CD4-positive, CD25-positive, alpha-beta regulatory T cell (primary cell): ENCODE results near the gene SNAPC4. TPM values are rescaled to one million over a fixed set of nuclear protein-coding genes. Genes with fewer than 3 reads are reported as not detected.
A peak's percentile ranks its signal among the peaks of the same experiment; 100 is the strongest.
"Not testable (repeated sequence)": the region's sequence is repeated elsewhere in the genome, so short reads cannot be mapped to it uniquely, and the experiment has no call there.

ENCODE experiments used
- ATAC-seq, 2 donors: fragments of 150-1000 bp; cut with Tn5 transposase; one replicate each; pipeline ENCODE4 v1.10.0; 2021; ENCODE audit warnings: low read depth in 2 of 2, moderate number of reproducible peaks in 2 of 2, moderate library complexity in 1 of 2
- DNase-seq, 3 donors: peaks; one replicate each; pipeline versions ENCODE4 v3.0.0 to v3.0.0-alpha.2; 2012 to 2022; ENCODE audit warnings: mixed read lengths in 1 of 3
- H3K27ac ChIP-seq: one replicate; pipeline ENCODE4 v1.7.0; 2013; ENCODE audit warnings: mild to moderate bottlenecking, low read length; ENCODE audit not compliant: insufficient read depth, poor library complexity, severe bottlenecking
- H3K27me3 ChIP-seq: one replicate; pipeline ENCODE4 v1.7.0; 2013; ENCODE audit warnings: low read length; ENCODE audit not compliant: control insufficient read depth, insufficient read depth
- H3K36me3 ChIP-seq: one replicate; pipeline ENCODE4 v1.7.0; 2013; ENCODE audit warnings: mild to moderate bottlenecking, low read length, moderate library complexity; ENCODE audit not compliant: control insufficient read depth, insufficient read depth
- H3K4me1 ChIP-seq: 2 replicates; pipeline ENCODE4 v1.7.0; 2013; ENCODE audit warnings: mild to moderate bottlenecking, low read length; ENCODE audit not compliant: insufficient read depth, control insufficient read depth, poor library complexity, severe bottlenecking
- H3K4me3 ChIP-seq: one replicate; pipeline ENCODE4 v1.7.0; 2013; ENCODE audit warnings: low read depth, mild to moderate bottlenecking, low read length, moderate library complexity
- H3K9me3 ChIP-seq, 2 experiments: 1 replicate in 1 of 2; 2 replicates in 1 of 2; pipeline ENCODE4 v1.7.0; 2013; ENCODE audit warnings: low read length in 2 of 2, mild to moderate bottlenecking in 1 of 2, moderate library complexity in 1 of 2; ENCODE audit not compliant: control insufficient read depth in 2 of 2
- H3K27ac Mint-ChIP-seq, 3 donors: one replicate each; pipeline ENCODE4 v1.8.0; 2020 to 2022; ENCODE audit warnings: mild to moderate bottlenecking in 3 of 3, mixed read lengths in 3 of 3, moderate library complexity in 2 of 3
- H3K27me3 Mint-ChIP-seq: one replicate; pipeline ENCODE4 v1.8.0; 2022; ENCODE audit warnings: mild to moderate bottlenecking, mixed read lengths
- H3K36me3 Mint-ChIP-seq: one replicate; pipeline ENCODE4 v1.8.0; 2020; ENCODE audit warnings: mixed read lengths
- H3K4me1 Mint-ChIP-seq, 4 donors: one replicate each; pipeline ENCODE4 v1.8.0; 2020 to 2022; ENCODE audit warnings: mixed read lengths in 4 of 4, mild to moderate bottlenecking in 1 of 4
- H3K4me3 Mint-ChIP-seq, 4 donors: one replicate each; pipeline ENCODE4 v1.8.0; 2020 to 2022; ENCODE audit warnings: mild to moderate bottlenecking in 4 of 4, mixed read lengths in 4 of 4, moderate library complexity in 3 of 4
- H3K9me3 Mint-ChIP-seq, 7 donors: one replicate each; pipeline ENCODE4 v1.8.0; 2020 to 2022; ENCODE audit warnings: mixed read lengths in 7 of 7, mild to moderate bottlenecking in 3 of 7, moderate library complexity in 2 of 7
- polyA plus RNA-seq, 4 donors: library from polyadenylated mRNA; unstranded; fragments of 300-500 nt; fragmentation: Illumina TruSeq; gene quantifications; one replicate each; pipeline ENCODE4 v1.2.3, GENCODE V29; 2021
- total RNA-seq: library from RNA; stranded (reverse); gene quantifications from one replicate; pipeline ENCODE4 v1.2.3, GENCODE V29; 2022

Gene SNAPC4
- total and polyA plus RNA-seq, 5 donors from 2014 or later = 0.40 to 13.3 (median 1.1) TPM

DNA sequence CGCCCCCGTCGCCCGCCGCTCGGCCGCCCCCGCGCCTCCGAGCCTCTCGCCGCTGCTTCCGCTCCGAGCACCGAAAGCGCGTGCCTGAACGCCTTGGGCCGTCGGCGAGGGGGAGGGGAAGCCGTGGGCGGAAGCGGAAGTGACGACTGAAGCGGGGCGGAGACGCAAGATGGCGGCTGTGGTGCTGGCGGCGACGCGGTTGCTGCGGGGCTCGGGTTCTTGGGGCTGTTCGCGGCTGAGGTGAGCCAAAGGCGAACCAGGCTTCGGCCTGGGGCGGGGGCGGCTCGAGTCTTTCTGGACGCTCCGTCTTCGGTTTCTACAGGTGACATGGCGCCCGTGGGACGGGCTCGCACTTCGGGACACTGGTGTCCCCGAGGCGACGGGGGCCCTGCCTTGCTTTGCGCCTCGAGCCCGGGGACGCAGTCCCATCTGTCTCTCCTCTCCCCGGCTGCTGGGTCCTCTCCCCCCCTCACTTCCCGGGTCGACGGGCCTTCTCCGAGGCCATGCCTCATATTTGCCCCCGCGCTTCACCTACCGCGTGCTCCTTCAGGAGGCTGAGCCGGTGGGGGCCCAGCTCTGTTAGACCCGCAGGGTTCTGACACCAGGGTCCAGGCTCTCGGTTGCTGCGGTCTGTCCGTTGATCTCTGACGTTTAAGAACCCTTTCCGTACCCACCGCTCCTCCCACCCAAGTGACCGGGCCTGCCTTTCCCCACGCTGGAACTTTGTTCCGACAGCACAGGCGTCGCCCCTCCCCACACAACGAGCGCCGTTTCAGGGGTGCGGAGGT lies 10.7 kb upstream of the SNAPC4 start, which contains the start of the genes ENTR1 and PMPCA:
Gene ENTR1, minus strand, starts transcription at position 115 of the 788 bp plus-strand sequence. CDS start 217 bp downstream, outside the sequence.
Gene PMPCA, plus strand, starts transcription at position 159 of the 788 bp plus-strand sequence. Its CDS starts 11 bp downstream, at position 170.
- peak; percentile 93 to 95 (median 94) for DNase-seq
- Histone ChIP-seq H3K36me3 (peaks cover 40% of the 10 kb centered on the region), H3K27ac (peak within 1 kb of the TSS; percentile 90), H3K9me3 (no peaks in the 10 kb centered on the region), H3K4me3 (peak within 1 kb of the TSS; percentile 81), H3K27me3 (no peaks in the 10 kb centered on the region), H3K4me1 (peaks cover 29% of the 10 kb centered on the region)
- H3K36me3 Mint-ChIP-seq = peaks cover 28% of the 10 kb centered on the region
- no peaks in the 10 kb centered on the region for H3K9me3 Mint-ChIP-seq
- peak within 1 kb of the TSS; percentile 86 to 95 (median 95) for H3K27ac Mint-ChIP-seq
- H3K4me1 Mint-ChIP-seq = peaks cover 0 to 54% (median 27%) of the 10 kb centered on the region in 4 donors
- H3K27me3 Mint-ChIP-seq = no peaks in the 10 kb centered on the region
- peak; percentile 86 to 89 for ATAC-seq
- H3K4me3 Mint-ChIP-seq = peak within 1 kb of the TSS; percentile 88 to 95 (median 92)

DNA sequence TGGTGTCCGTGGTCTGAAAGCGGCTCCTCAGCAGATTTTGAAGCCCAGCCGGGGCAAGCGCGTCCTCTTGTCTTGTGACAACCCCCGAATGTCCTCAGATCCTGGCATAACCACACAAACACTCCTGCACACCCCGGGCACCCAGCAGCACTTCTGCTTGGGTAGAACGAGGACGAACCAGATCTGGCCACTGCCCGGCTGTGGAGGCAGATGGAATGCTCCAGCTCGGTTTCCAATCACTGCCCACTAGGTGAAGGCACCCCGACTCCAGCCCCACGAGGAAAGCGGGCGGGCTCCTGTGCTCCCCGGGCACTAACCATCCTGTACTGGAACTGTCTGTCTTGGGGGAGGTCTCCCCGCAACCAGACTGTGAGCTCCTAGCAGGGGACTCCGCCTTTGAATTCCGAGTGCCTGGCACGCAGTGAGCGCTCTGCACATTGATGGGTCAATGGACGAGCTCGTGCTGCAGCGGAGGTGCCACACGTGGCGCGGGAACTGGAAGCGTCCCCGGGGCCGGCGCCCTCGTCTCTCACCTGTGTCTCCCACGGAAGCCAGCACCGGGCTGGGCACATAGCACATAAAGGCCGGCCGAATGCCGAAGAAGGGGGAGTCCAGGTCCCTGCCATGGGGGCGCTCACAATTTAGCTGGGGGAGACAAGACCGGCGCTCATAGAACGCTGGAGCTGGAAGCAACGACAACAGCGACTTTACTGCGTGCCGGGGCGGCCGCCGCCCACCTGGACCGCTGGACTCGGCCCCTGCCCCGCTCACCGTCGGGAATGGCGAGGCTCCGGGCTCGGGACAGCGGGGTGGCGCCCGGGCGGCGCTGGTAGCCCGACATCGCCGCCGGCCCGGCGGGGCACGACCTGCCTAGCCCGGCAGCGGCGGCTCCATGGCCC lies 9.8 kb upstream of the SNAPC4 start:
- H3K4me1 ChIP-seq = peaks cover 38% of the 10 kb centered on the region
- H3K36me3 ChIP-seq = peaks cover 33% of the 10 kb centered on the region
- DNase-seq (peak in 2 of 3 donors; percentile 31 to 44), ATAC-seq (peak; percentile 19 to 33)
- H3K27ac Mint-ChIP-seq = peak overlapping the region; percentile 76 to 95 (median 79)
- H3K4me3 ChIP-seq = peak overlapping the region; percentile 51
- H3K4me1 Mint-ChIP-seq = peaks cover 0 to 63% (median 35%) of the 10 kb centered on the region in 4 donors
- no peaks in the 10 kb centered on the region for H3K9me3 Mint-ChIP-seq
- peak overlapping the region; percentile 70 for H3K27ac ChIP-seq
- no peaks in the 10 kb centered on the region for H3K27me3 ChIP-seq
- H3K9me3 ChIP-seq = no peaks in the 10 kb centered on the region
- peaks cover 26% of the 10 kb centered on the region for H3K36me3 Mint-ChIP-seq
- no peaks in the 10 kb centered on the region for H3K27me3 Mint-ChIP-seq
- H3K4me3 Mint-ChIP-seq = peak overlapping the region; percentile 88 to 94 (median 92)

GRCh38 chr9:136407911-136408310 lies 7.9 kb upstream of the SNAPC4 start:
- H3K4me3 ChIP-seq = no peak overlapping the region
- Mint-ChIP-seq H3K9me3 (no peaks in the 10 kb centered on the region), H3K27me3 (no peaks in the 10 kb centered on the region), H3K36me3 (peaks cover 16% of the 10 kb centered on the region), H3K4me1 (peaks cover 9 to 71% (median 45%) of the 10 kb centered on the region in 4 donors), H3K27ac (peak overlapping the region in 1 of 3 donors; percentile 25), H3K4me3 (peak overlapping the region in 3 of 4 donors; percentile 48 to 74 (median 59))
- peaks cover 57% of the 10 kb centered on the region for H3K4me1 ChIP-seq
- no peak overlapping the region for H3K27ac ChIP-seq
- no peak for ATAC-seq
- DNase-seq = no peak
- no peaks in the 10 kb centered on the region for H3K27me3 ChIP-seq
- no peaks in the 10 kb centered on the region for H3K9me3 ChIP-seq
- peaks cover 14% of the 10 kb centered on the region for H3K36me3 ChIP-seq

DNA sequence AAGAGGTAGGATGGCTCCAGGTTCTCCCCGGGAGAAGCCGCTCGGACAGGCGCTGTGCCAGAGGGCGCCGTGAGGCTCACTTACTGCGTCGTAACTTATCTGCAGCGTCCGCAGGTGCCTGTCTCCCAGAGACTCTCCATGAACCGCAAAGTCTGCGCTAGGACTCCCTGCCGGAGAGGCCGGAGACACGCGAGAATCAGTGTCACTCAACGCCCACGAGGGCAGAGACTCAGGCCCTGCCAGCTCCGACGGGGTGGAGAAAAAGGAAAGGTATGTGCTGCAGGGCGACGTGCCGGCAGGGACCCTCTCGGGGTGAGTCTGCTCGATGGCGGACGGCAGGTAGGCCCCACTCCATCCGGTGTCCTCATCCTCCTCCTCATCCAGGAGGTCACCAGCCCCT lies 7.1 kb upstream of the SNAPC4 start:
- not testable (repeated sequence) for H3K4me3 ChIP-seq, H3K27ac ChIP-seq, H3K27me3 ChIP-seq, H3K9me3 Mint-ChIP-seq, H3K36me3 ChIP-seq, DNase-seq, ATAC-seq, H3K27me3 Mint-ChIP-seq, H3K9me3 ChIP-seq, H3K27ac Mint-ChIP-seq
- H3K4me1 ChIP-seq = peaks cover 59% of the 10 kb centered on the region
- peaks cover 9 to 74% (median 45%) of the 10 kb centered on the region in 4 donors for H3K4me1 Mint-ChIP-seq
- peaks cover 13% of the 10 kb centered on the region for H3K36me3 Mint-ChIP-seq
- H3K4me3 Mint-ChIP-seq = peak overlapping the region in 1 of 4 donors; percentile 74

DNA sequence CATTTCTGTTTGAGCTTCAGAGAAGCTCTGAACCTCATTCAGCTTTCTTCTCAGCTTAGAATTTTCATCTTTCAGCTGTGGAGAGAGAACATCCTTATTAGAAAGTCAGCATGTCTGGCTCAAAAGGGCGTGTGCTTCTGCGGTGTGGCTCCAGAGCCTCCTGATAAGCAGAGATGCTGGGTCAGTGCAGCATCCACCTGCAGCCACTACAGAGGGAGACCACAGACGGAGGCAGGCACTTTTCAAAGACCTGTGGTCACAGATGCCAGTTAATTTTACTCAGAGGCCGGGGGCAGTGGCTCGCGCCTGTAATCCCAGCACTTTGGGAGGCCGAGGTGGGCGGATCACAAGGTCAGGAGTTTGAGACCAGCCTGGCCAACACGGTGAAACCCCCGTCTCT lies 5.9 kb upstream of the SNAPC4 start:
- H3K36me3 Mint-ChIP-seq = peaks cover 11% of the 10 kb centered on the region
- H3K4me3 ChIP-seq, DNase-seq, H3K9me3 Mint-ChIP-seq, H3K36me3 ChIP-seq, H3K9me3 ChIP-seq, H3K27me3 ChIP-seq, H3K27me3 Mint-ChIP-seq, ATAC-seq: not testable (repeated sequence)
- peak overlapping the region in 2 of 4 donors; percentile 27 to 90 for H3K4me3 Mint-ChIP-seq
- H3K4me1 Mint-ChIP-seq = peaks cover 9 to 66% (median 36%) of the 10 kb centered on the region in 4 donors
- Histone ChIP-seq H3K27ac (peak overlapping the region; percentile 85), H3K4me1 (peaks cover 48% of the 10 kb centered on the region)
- H3K27ac Mint-ChIP-seq = peak overlapping the region in 1 of 3 donors; percentile 90

DNA sequence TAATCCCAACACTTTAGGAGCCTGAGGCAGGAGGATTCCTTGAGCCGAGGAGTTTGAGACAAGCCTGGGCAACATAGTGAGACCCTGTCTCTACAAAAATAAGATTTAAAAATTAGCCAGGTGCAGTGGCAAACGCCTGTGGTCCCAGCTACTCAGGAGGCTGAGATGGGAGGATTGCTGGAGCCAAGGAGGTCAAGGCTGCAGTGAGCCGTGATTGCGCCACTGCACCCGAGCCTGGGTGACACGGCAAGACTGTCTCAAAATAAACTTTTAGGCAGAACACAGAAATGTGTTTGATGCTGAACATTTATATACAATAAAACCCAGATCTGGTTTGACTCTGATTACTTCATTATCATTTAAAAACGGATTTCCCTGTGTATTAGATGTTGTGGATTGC lies 5.5 kb upstream of the SNAPC4 start:
- H3K36me3 ChIP-seq = peaks cover 10% of the 10 kb centered on the region

DNA sequence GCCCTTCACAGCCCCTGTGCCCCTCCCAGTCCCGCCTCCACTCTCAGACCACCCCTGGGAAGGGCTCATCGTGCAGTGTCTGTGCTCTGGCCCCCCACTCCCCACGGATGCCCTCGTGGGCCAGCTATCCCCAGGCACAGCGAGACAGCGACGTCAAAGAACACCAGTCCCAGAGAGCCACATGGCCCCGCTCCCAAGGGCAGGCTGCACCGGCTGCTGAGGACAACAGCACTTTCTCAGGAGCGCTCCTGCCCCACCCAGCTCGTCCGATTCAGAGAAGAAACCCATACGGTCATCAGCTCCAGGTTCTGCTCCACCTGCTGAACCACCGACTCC lies 4.8 kb upstream of the SNAPC4 start:
- no peaks in the 10 kb centered on the region for H3K9me3 ChIP-seq
- DNase-seq (no peak), ATAC-seq (no peak)
- H3K4me1 Mint-ChIP-seq = peaks cover 9 to 65% (median 35%) of the 10 kb centered on the region in 4 donors
- no peaks in the 10 kb centered on the region for H3K9me3 Mint-ChIP-seq
- no peaks in the 10 kb centered on the region for H3K27me3 ChIP-seq
- H3K36me3 ChIP-seq = peaks cover 10% of the 10 kb centered on the region
- peak overlapping the region; percentile 85 for H3K27ac ChIP-seq
- peaks cover 51% of the 10 kb centered on the region for H3K4me1 ChIP-seq
- H3K4me3 Mint-ChIP-seq = peak overlapping the region; percentile 16 to 90 (median 76)
- H3K27ac Mint-ChIP-seq = peak overlapping the region; percentile 58 to 90 (median 90)
- H3K27me3 Mint-ChIP-seq = no peaks in the 10 kb centered on the region
- H3K4me3 ChIP-seq = peak overlapping the region; percentile 55
- H3K36me3 Mint-ChIP-seq = peaks cover 11% of the 10 kb centered on the region

More for the DNA sequence above, 5.5 kb upstream of the SNAPC4 start:
- H3K27ac Mint-ChIP-seq = peak overlapping the region in 1 of 3 donors; percentile 90
- Histone ChIP-seq H3K27me3 (no peaks in the 10 kb centered on the region), H3K9me3 (no peaks in the 10 kb centered on the region), H3K27ac (peak overlapping the region; percentile 85), H3K4me1 (peaks cover 49% of the 10 kb centered on the region), H3K4me3 (no peak overlapping the region)
- H3K4me3 Mint-ChIP-seq = peak overlapping the region in 2 of 4 donors; percentile 16 to 90
- no peaks in the 10 kb centered on the region for H3K9me3 Mint-ChIP-seq
- H3K27me3 Mint-ChIP-seq = no peaks in the 10 kb centered on the region
- H3K4me1 Mint-ChIP-seq = peaks cover 9 to 66% (median 35%) of the 10 kb centered on the region in 4 donors
- no peak for ATAC-seq
- H3K36me3 Mint-ChIP-seq = peaks cover 11% of the 10 kb centered on the region
- DNase-seq = no peak
